Uterus (tissue), 4 donors: ENCODE data around the gene RPS14. TPM values are rescaled to one million over a fixed set of nuclear protein-coding genes. Genes with fewer than 3 reads are reported as not detected.
A peak's percentile ranks its signal among the peaks of the same experiment; 100 is the strongest.

Source experiments
- DNase-seq, 2 donors: peaks; one replicate each; pipeline ENCODE4 v3.0.0-alpha.2; 2019 to 2020
- H3K27ac ChIP-seq, 2 donors: fragments of 200-600 bp; sonication (generic); 1 replicate in 1 of 2; 2 replicates in 1 of 2; pipeline ENCODE4 v1.5.1; 2016 to 2018
- H3K27me3 ChIP-seq, 2 donors: fragments of 200-600 bp; sonication (generic); one replicate each; pipeline ENCODE4 v1.5.1; 2018 to 2019; ENCODE audit warnings: control low read depth in 1 of 2
- H3K36me3 ChIP-seq, 2 donors: fragments of 200-600 bp; sonication (generic); one replicate each; pipeline ENCODE4 v1.5.1; 2019; ENCODE audit warnings: control low read depth in 1 of 2
- H3K4me1 ChIP-seq, 2 donors: fragments of 200-600 bp; sonication (generic); one replicate each; pipeline ENCODE4 v1.5.1; 2018 to 2019; ENCODE audit warnings: control low read depth in 1 of 2
- H3K4me3 ChIP-seq, 2 donors: fragments of 200-600 bp; sonication (generic); 1 replicate in 1 of 2; 2 replicates in 1 of 2; pipeline ENCODE4 v1.5.1; 2018 to 2019; ENCODE audit warnings: mild to moderate bottlenecking in 1 of 2
- H3K9me3 ChIP-seq, 2 donors: fragments of 200-600 bp; sonication (generic); one replicate each; pipeline ENCODE4 v1.5.1; 2019; ENCODE audit warnings: control low read depth in 1 of 2
- POLR2A ChIP-seq, 2 donors: fragments of 450-650 bp; IDR thresholded peaks; one replicate each; pipeline ENCODE4 v1.6.1; 2016; ENCODE audit warnings: antibody characterized with exemption in 2 of 2, mild to moderate bottlenecking in 1 of 2, moderate library complexity in 1 of 2
- intact Hi-C: fragments of 100-400 bp; cut with DNase I; formaldehyde crosslinking; loops from one replicate; pipeline ENCODE4 v1.15.1; 2023; ENCODE audit warnings: low total_unique reads
- total RNA-seq, 4 donors: library from RNA; depleted of rRNA in 3 of 4; stranded (reverse); fragments of >200 nt in 3 of 4; gene quantifications; one replicate each; pipeline versions ENCODE4 v1.1.0 to v1.2.4, GENCODE V29; 2014 to 2023
- TF ChIP-seq, protein P1 (sequence below), 4 experiments: fragments of 200-600 bp in 2 of 4; fragments of 450-650 bp in 2 of 4; sonication (generic) in 2 of 4; IDR thresholded peaks; one replicate each; pipeline ENCODE4 v1.5.1; 2016 to 2019; ENCODE audit warnings: antibody characterized with exemption in 4 of 4, mild to moderate bottlenecking in 2 of 4, moderate library complexity in 1 of 4
- donor health status: DM: yes; HTN: yes; CAD: no.

Gene RPS14
- total RNA-seq, 4 donors from 2014 or later: 2,445 to 12,361 (median 6,046) TPM

DNA sequence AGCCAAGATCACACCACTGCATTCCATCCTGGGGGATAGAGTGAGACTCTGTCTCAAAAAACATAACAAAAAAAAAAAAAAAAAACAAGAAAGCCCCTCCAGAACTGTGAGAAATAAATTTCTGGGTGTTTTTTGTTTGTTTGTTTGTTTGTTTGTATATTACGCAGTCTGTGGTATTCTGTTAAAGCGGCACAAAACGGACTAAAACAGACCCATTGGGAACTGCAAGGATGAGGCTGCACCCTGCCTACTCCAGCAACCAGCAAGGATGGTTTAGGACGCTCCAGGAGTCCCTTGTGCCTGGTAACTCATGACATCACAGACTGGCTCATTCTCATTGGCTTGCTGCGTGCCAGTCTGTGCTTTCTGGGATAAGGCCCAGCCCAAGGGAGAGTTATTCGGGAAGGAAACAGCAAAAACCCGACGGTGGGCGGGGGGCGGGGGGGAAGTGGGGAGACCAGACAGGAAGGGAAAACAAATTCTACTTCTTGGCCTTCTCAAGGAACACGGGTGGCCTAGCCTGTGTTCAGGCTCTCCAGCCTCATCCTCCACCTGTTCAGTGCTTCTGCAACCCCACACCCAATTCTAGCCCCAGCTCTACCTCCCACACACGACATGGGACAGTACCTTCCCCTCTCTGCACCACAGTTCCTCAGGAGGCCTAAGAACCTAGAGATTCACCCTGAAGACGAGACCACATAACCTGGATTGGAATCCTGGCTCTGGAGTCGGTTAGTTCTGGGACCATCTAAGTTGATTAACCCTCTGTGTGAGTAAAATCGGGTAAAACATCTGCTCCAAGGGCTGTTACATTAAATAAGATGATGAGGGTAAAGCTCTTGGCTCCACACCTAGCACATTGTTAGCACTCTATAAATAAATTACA is 39.7 kb downstream of the RPS14 start:
- peak; percentile 74 to 85 for DNase-seq
- Histone ChIP-seq H3K27me3 (no peaks in the 10 kb centered on the region), H3K27ac (peak overlapping the region; percentile 79 to 80), H3K4me3 (no peak overlapping the region), H3K36me3 (no peaks in the 10 kb centered on the region), H3K4me1 (no peaks in the 10 kb centered on the region), H3K9me3 (no peaks in the 10 kb centered on the region)
- intact Hi-C loops: no loop called here
- TF ChIP-seq, protein P1, sequence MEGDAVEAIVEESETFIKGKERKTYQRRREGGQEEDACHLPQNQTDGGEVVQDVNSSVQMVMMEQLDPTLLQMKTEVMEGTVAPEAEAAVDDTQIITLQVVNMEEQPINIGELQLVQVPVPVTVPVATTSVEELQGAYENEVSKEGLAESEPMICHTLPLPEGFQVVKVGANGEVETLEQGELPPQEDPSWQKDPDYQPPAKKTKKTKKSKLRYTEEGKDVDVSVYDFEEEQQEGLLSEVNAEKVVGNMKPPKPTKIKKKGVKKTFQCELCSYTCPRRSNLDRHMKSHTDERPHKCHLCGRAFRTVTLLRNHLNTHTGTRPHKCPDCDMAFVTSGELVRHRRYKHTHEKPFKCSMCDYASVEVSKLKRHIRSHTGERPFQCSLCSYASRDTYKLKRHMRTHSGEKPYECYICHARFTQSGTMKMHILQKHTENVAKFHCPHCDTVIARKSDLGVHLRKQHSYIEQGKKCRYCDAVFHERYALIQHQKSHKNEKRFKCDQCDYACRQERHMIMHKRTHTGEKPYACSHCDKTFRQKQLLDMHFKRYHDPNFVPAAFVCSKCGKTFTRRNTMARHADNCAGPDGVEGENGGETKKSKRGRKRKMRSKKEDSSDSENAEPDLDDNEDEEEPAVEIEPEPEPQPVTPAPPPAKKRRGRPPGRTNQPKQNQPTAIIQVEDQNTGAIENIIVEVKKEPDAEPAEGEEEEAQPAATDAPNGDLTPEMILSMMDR (IDR thresholded peaks at IDR 0.05): no peak
- peak; percentile 14 to 29 for TF ChIP-seq POLR2A (IDR thresholded peaks at IDR 0.05)

DNA sequence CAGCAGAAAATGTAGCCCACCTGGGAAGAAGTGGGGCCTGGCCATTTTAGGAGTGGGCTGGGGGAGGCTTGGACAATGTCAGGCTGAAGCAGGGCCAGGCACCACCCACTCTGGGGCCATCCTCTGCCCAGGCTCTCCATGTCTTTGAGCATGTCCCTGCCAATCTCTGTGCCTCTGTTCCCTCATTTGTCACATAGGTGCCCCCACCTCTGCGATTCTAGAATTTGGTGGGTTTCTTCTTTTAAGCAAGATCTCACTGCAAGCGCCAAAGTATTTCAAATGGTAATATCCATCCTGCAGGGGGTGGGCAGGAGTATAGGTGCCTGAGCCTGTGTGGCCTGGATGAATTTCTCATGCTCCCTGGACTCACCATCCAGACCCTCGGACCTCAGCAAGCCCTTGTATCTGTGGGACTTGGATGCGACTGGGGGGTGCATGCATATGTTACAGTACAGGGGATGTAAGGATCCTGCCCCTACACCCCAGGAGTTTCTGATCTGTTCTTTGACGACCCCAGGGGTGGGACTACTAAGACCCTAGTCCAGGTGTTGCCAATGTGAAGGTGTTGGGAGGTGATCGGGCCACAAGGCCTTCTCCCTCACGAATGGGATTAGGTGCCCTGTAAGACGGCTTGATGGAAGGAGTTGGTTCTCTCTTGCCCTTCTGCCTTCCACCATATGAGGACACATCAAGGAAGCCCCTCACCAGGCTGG is 41.2 kb downstream of the RPS14 start:
- no peak for TF ChIP-seq POLR2A (IDR thresholded peaks at IDR 0.05)
- TF ChIP-seq, protein P1 (IDR thresholded peaks at IDR 0.05): no peak
- Histone ChIP-seq H3K36me3 (no peaks in the 10 kb centered on the region), H3K27ac (peak overlapping the region; percentile 29 to 80), H3K27me3 (no peaks in the 10 kb centered on the region), H3K4me3 (no peak overlapping the region), H3K4me1 (no peaks in the 10 kb centered on the region), H3K9me3 (no peaks in the 10 kb centered on the region)
- intact Hi-C loops: no loop called here
- DNase-seq: no peak

DNA sequence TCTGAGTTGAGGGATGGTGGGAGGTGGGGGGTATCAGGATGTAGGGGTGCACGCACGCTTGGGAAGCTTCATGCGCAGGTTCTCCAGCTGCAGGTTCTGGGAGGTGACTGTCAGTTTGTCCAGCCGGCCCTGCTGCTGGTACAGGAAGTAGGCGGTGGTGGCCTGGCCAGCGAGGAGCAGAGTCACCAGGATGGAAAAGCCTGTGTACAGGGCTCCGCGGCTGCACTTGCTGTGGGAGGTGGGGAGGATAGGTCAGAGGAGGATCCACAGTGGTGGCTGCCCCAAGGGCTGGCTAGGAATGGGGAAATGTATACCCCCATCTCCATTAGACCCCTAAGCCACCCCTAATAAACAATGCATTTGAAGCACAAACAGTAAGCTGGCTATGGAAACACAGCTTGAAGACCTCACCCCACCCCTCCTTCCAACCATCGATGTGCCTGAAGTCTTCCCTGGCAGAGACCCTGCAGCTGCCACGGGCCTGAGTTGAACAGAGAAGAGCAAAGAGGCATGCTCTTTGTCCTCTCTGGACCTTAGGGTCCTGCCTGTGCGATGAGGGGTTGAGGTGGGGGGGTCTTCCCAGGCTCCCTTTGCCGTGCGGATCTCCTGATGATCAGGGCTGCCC is 42.3 kb downstream of the RPS14 start:
- no peak for DNase-seq
- Histone ChIP-seq H3K27ac (peak overlapping the region in 1 of 2 donors; percentile 80), H3K4me3 (no peak overlapping the region), H3K4me1 (no peaks in the 10 kb centered on the region), H3K36me3 (no peaks in the 10 kb centered on the region), H3K9me3 (no peaks in the 10 kb centered on the region), H3K27me3 (no peaks in the 10 kb centered on the region)
- intact Hi-C loops: no loop called here
- TF ChIP-seq, protein P1 (IDR thresholded peaks at IDR 0.05): no peak
- no peak for TF ChIP-seq POLR2A (IDR thresholded peaks at IDR 0.05)

DNA sequence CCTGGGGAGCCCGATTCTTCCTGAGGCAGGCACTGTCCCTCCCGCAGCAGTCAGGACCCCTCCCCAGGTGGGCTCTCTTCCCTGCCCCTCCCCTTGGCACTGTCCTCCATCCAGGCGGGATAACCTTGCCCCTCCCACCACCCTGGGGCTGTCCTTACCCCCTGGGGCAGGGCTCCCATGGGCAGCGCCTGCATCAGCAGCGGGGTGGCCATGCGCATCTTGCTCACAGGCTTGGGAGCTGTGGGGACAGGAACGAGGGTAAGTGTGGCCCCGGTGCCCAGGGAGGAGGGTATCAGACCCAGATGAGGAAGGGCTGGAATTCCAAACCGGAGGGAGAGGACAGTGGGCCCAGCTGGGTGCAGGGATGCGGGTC is 42.8 kb downstream of the RPS14 start:
- no peak overlapping the region for H3K4me3 ChIP-seq
- no peaks in the 10 kb centered on the region for H3K4me1 ChIP-seq
- no peak overlapping the region for H3K27ac ChIP-seq
- intact Hi-C loops: no loop called here
- H3K9me3 ChIP-seq: no peaks in the 10 kb centered on the region
- TF ChIP-seq, protein P1 (IDR thresholded peaks at IDR 0.05): no peak
- TF ChIP-seq POLR2A (IDR thresholded peaks at IDR 0.05): no peak
- DNase-seq: no peak
- H3K36me3 ChIP-seq: no peaks in the 10 kb centered on the region
- H3K27me3 ChIP-seq: no peaks in the 10 kb centered on the region
